ENCODE data around the gene CARS2.
"Not testable (repeated sequence)": the region's sequence is repeated elsewhere in the genome, so short reads cannot be mapped to it uniquely, and the experiment has no call there.

The CARS2 gene

GRCh38 chr13:110635405-110636002 lies 70.4 kb downstream of the CARS2 start:
- DNase-seq = no peak

GRCh38 chr13:110634558-110634957 lies 71.4 kb downstream of the CARS2 start:
- no peak for DNase-seq

GRCh38 chr13:110633776-110634175 lies 72.1 kb downstream of the CARS2 start:
- DNase-seq = no peak

- DNase-seq = not testable (repeated sequence)
Observed at GRCh38 chr13:110632255-110632654, 73.7 kb downstream of the CARS2 start.

- DNase-seq = no peak
Observed at GRCh38 chr13:110630566-110631119, 75.3 kb downstream of the CARS2 start.

- no peak for DNase-seq
Observed at GRCh38 chr13:110629735-110630134, 76.2 kb downstream of the CARS2 start.

GRCh38 chr13:110628952-110629701 lies 76.8 kb downstream of the CARS2 start:
- DNase-seq = no peak

- DNase-seq = no peak
Observed at GRCh38 chr13:110628477-110628793, 77.5 kb downstream of the CARS2 start.

GRCh38 chr13:110627761-110628476 lies 78.0 kb downstream of the CARS2 start:
- no peak for DNase-seq

- no peak for DNase-seq
Observed at GRCh38 chr13:110627351-110627750, 78.6 kb downstream of the CARS2 start.

GRCh38 chr13:110626521-110626920 lies 79.4 kb downstream of the CARS2 start:
- DNase-seq = no peak

GRCh38 chr13:110625771-110626321 lies 80.1 kb downstream of the CARS2 start:
- DNase-seq = no peak

- DNase-seq = no peak
Observed at GRCh38 chr13:110624766-110625756, 80.9 kb downstream of the CARS2 start.

GRCh38 chr13:110620596-110620995 lies 85.3 kb downstream of the CARS2 start:
- DNase-seq = no peak

GRCh38 chr13:110618780-110619179 lies 87.1 kb downstream of the CARS2 start:
- no peak for DNase-seq

- DNase-seq = no peak
Observed at GRCh38 chr13:110618167-110618566, 87.7 kb downstream of the CARS2 start.

GRCh38 chr13:110617321-110618072 lies 88.4 kb downstream of the CARS2 start:
- no peak for DNase-seq

- no peak for DNase-seq
Observed at GRCh38 chr13:110616103-110617101, 89.5 kb downstream of the CARS2 start.

GRCh38 chr13:110615322-110616102 lies 90.4 kb downstream of the CARS2 start, which contains the start of gene NAXD:
Gene NAXD (plus strand): TSS chr13:110615545. CDS start chr13:110615602, 57 bp downstream.
- DNase-seq = peak; percentile 73
